SH-SY5Y (cell line): ENCODE data around the gene CD164L2.

Source experiments
- GATA2 ChIP-seq: IDR thresholded peaks from 2 replicates; pipeline ENCODE4 v1.6.1; 2011; ENCODE audit warnings: mild to moderate bottlenecking, low read depth, low read length
- GATA3 ChIP-seq: IDR thresholded peaks from 2 replicates; pipeline ENCODE4 v1.6.1; 2011; ENCODE audit warnings: low read depth, mild to moderate bottlenecking, low read length, moderate library complexity

DNA sequence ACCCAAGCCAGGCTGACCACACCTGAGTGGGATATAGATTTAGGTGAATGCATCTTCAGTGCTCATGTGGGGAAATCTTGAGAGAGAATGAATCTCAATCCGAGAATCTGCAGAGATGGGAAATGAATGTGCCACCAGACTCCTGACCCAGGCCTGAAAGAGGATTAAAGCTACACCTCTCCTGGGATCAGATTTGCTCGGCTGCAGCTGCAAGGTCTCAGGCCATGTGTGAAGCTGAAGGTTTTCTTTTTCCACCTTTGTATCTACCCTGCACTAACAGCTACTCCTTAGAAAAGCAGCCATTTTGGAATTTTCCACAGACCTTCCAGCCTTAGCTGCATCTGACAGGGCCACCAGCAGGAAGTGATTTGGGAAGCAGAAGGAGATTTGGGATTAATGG lies 27.6 kb upstream of the CD164L2 start:
- no peak for TF ChIP-seq GATA3
- TF ChIP-seq GATA2, result no peak
